HEK293T (cell line): ENCODE data around the gene PDE3A.

Experiments
- CTCF ChIA-PET: fragments of 350-600 bp; formaldehyde crosslinking; extraction: SDS; loops from one replicate; lab custom pipeline; 2021; ENCODE audit warnings: antibody characterized with exemption, inconsistent platforms; lab: Yijun Ruan, JAX
- POLR2A ChIA-PET: fragments of 350-600 bp; formaldehyde crosslinking; extraction: SDS; loops from one replicate; lab custom pipeline; 2020; ENCODE audit warnings: antibody characterized with exemption, inconsistent platforms; lab: Yijun Ruan, JAX
- DNase-seq: peaks from one replicate; pipeline ENCODE4 v3.0.0; 2012; ENCODE audit warnings: mixed read lengths; ENCODE audit errors: extremely low spot score
- ARNT ChIP-seq: fragments of 450-650 bp; IDR thresholded peaks from 2 replicates; pipeline ENCODE4 v1.6.1; 2017; ENCODE audit warnings: mild to moderate bottlenecking
- BHLHE40 ChIP-seq: fragments of 450-650 bp; IDR thresholded peaks from 2 replicates; pipeline ENCODE4 v1.6.1; 2016; ENCODE audit warnings: mild to moderate bottlenecking, moderate library complexity, borderline replicate concordance
- CTBP1 ChIP-seq: fragments of 450-650 bp; IDR thresholded peaks from 2 replicates; pipeline ENCODE4 v1.6.1; 2016; ENCODE audit warnings: borderline replicate concordance
- ELF4 ChIP-seq: fragments of 450-650 bp; IDR thresholded peaks from 2 replicates; pipeline ENCODE4 v1.6.1; 2017; ENCODE audit warnings: antibody characterized with exemption
- FOXA1 ChIP-seq: fragments of 450-650 bp; IDR thresholded peaks from 2 replicates; pipeline ENCODE4 v1.6.1; 2016; ENCODE audit warnings: mild to moderate bottlenecking
- FOXK2 ChIP-seq: fragments of 450-650 bp; IDR thresholded peaks from 2 replicates; pipeline ENCODE4 v1.6.1; 2016; ENCODE audit warnings: mild to moderate bottlenecking
- FOXM1 ChIP-seq: fragments of 450-650 bp; IDR thresholded peaks from 2 replicates; pipeline ENCODE4 v1.6.1; 2017; ENCODE audit warnings: mild to moderate bottlenecking, borderline replicate concordance
- HDGF ChIP-seq: fragments of 450-650 bp; IDR thresholded peaks from 2 replicates; pipeline ENCODE4 v1.6.1; 2017; ENCODE audit warnings: antibody characterized with exemption, borderline replicate concordance
- L3MBTL2 ChIP-seq: fragments of 450-650 bp; conservative IDR thresholded peaks from 2 replicates; pipeline ENCODE4 v1.6.1; 2016; ENCODE audit warnings: mild to moderate bottlenecking
- LEF1 ChIP-seq: fragments of 450-650 bp; IDR thresholded peaks from 2 replicates; pipeline ENCODE4 v1.6.1; 2017; ENCODE audit warnings: mild to moderate bottlenecking, borderline replicate concordance
- NFRKB ChIP-seq: fragments of 450-650 bp; IDR thresholded peaks from 2 replicates; pipeline ENCODE4 v1.6.1; 2016; ENCODE audit warnings: mild to moderate bottlenecking, moderate library complexity
- SP1 ChIP-seq: fragments of 450-650 bp; IDR thresholded peaks from 2 replicates; pipeline ENCODE4 v1.6.1; 2017
- SUZ12 ChIP-seq: fragments of 450-650 bp; IDR thresholded peaks from 2 replicates; pipeline ENCODE4 v1.6.1; 2016; ENCODE audit warnings: mild to moderate bottlenecking
- TARDBP ChIP-seq: fragments of 450-650 bp; IDR thresholded peaks from 2 replicates; pipeline ENCODE4 v1.6.1; 2016
- ZNF384 ChIP-seq: fragments of 450-650 bp; IDR thresholded peaks from 2 replicates; pipeline ENCODE4 v1.6.1; 2016
- TF ChIP-seq, protein P1 (sequence below): fragments of 450-650 bp; IDR thresholded peaks from 2 replicates; pipeline ENCODE4 v1.6.1; 2016

The PDE3A gene

DNA sequence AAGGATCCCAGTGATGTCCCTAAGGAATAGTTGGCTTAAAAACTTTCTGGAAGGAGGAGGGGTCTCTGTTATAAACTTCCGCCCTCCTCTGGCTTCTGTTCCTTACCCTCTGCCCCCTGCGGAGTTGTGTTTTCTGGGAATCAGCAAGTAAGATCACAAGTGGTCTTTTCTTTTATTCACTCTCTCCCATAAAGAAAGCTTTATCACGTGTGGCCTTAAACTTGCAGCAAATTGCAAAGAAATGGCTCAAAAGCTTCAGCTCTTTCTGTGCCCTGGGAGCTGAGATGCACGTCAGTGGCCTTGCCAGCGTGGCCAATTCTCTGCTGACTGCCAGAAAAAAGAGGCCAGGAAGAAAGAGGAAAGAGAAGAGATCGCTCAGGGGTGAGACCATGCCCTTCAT lies 326.9 kb downstream of the PDE3A start, which contains the start of gene SLCO1C1:
TSS of gene SLCO1C1 (plus strand) at position 101 of the 400 bp plus-strand sequence. CDS start 4,245 bp downstream, outside the sequence.
- CTCF ChIA-PET: no interaction called here

DNA sequence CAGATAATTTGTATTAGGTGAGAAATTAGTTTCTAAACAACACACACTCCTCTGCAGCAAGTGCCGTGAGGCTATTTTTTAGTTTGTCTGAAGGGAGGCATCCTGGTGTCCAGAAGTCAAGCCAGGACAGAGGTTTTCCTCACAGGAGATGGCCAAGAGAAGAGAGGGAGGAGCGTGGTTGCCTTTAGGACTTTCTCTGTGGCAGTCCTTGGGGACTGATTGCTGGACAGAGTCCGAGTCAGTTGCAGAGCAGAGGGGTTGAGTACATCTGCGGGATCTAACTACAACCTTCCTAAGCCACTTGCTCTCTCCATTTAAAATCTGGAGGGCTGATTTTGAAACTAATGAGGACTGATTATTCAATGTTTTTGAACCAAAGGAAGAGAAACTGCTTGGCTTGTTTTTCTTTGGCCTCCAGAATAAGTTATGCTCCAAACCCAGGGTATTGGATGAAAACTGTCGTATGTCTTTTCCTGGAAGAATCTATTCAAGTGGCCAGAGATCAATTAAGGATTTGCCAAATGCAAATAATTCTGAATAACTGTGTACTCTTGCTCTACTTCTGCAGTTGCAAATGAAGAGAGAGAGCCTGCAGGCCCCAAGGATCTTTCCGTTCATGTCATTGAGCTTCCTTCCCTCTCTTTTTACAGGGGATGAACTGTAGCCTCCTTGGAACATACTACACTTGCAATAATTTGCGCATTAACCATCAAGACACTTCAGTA lies 328.0 kb downstream of the PDE3A start:
- TF ChIP-seq HDGF (no peak), TARDBP (no peak), BHLHE40 (no peak), LEF1 (no peak), FOXA1 (no peak), NFRKB (no peak), ZNF384 (no peak), ELF4 (no peak), FOXK2 (no peak), ARNT (no peak), FOXM1 (no peak), SP1 (no peak), L3MBTL2 (no peak), SUZ12 (no peak), CTBP1 (no peak)
- TF ChIP-seq, protein P1, sequence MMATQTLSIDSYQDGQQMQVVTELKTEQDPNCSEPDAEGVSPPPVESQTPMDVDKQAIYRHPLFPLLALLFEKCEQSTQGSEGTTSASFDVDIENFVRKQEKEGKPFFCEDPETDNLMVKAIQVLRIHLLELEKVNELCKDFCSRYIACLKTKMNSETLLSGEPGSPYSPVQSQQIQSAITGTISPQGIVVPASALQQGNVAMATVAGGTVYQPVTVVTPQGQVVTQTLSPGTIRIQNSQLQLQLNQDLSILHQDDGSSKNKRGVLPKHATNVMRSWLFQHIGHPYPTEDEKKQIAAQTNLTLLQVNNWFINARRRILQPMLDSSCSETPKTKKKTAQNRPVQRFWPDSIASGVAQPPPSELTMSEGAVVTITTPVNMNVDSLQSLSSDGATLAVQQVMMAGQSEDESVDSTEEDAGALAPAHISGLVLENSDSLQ: no peak
- CTCF ChIA-PET: no interaction called here
- DNase-seq: no peak
- POLR2A ChIA-PET: no interaction called here

More for the DNA sequence above, 326.9 kb downstream of the PDE3A start, which contains the start of gene SLCO1C1:
- no peak for TF ChIP-seq NFRKB
- no peak for TF ChIP-seq FOXK2
- no peak for TF ChIP-seq BHLHE40
- TF ChIP-seq SP1: no peak
- TF ChIP-seq TARDBP: no peak
- POLR2A ChIA-PET: no interaction called here
- DNase-seq: no peak

DNA sequence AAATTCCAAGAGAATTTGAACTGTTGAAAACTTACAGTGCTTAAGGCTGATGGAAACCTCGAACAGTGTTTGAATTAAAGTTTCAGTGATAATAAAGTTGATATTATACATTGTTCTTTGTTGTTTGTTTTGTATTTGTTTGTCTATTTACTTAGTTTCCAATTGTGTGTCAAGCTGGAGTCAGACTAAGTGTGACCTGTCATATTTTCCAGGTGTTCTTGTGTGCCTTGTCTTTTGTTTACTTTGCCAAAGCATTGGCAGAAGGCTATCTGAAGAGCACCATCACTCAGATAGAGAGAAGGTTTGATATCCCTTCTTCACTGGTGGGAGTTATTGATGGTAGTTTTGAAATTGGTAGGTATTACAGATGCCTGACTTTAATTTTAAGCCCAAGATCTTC lies 332.8 kb downstream of the PDE3A start:
- POLR2A ChIA-PET: no interaction called here
- CTCF ChIA-PET: no interaction called here
- TF ChIP-seq SP1 (no peak), SUZ12 (no peak), ELF4 (no peak), ZNF384 (no peak), ARNT (no peak), CTBP1 (no peak), TARDBP (no peak), L3MBTL2 (no peak), LEF1 (no peak), BHLHE40 (no peak), HDGF (no peak)
- TF ChIP-seq, protein P1: no peak
- no peak for DNase-seq

DNA sequence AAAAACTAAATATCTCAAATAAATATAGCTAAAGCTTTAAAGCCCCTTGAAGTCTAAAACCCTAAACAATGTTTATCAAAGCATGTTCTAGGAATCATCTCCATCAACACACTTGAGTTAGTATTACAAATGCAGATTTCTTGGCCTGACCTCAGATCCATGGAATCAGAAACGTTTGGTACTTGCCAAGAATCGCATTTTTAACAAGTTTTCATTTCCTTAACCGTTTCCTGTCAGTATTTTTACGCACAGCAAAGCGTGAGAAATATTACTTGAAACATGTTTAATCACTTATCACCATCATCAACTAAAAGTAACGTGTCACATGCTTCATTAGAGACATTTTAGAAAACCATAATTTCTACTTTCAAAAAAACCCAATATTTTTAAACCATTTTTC lies 336.5 kb downstream of the PDE3A start:
- no peak for TF ChIP-seq SP1
- CTCF ChIA-PET: interaction anchor here (0.6 kb wide), 1 partner anchor 37 kb away, joined by 3 read pairs; no protein-coding TSS in a partner anchor

DNA sequence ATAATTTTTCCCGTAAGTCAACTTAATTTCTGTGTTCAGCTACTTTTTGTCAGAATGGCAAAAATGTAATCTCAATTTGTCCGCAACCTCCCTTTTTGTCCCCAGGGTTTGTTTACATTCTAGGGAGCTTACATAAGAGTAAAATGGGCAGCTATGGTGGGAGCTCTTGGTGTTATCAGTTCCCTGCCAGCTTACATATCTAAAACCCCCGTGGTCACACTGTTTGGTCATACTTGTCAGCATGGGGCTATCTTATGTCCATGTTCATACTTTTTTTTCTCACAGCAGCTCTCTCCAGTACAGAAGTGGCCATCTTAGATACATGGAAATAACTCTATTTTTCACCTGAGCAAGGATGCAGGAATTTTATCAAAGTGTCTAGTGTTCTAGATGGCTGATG lies 343.5 kb downstream of the PDE3A start:
- TF ChIP-seq LEF1 (no peak), ARNT (no peak), SP1 (no peak), TARDBP (no peak), HDGF (no peak), FOXA1 (no peak), NFRKB (no peak), BHLHE40 (no peak), FOXK2 (no peak)
- no peak for DNase-seq
- CTCF ChIA-PET: no interaction called here
- POLR2A ChIA-PET: no interaction called here

More for the DNA sequence above, 336.5 kb downstream of the PDE3A start:
- POLR2A ChIA-PET: no interaction called here
- DNase-seq: no peak

DNA sequence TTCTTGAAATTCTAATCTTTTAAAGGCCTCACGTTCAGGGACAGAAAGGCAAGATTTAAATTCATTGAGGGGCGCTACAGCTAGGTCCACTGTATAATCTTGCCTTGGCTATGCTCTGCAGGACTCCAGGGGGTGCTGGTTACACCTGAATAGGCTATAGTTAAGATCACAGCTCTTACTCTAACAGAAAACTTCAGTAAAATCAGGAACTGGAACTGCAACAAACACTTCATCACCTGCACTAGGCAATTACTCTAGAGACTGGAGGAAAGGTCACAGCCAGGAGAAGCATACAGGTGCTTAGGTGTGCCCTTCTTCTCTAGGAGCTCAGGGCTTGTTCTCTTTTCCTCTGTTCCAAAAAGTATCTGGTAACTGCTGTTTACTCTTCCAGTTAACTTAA lies 347.7 kb downstream of the PDE3A start:
- ChIA-PET POLR2A (no interaction called here), CTCF (interaction anchor here (0.6 kb wide), 2 partner anchors 356 to 741 kb away, joined by 3 to 4 read pairs; no protein-coding TSS in a partner anchor)
- DNase-seq: no peak
- no peak for TF ChIP-seq FOXK2
- no peak for TF ChIP-seq ARNT
- no peak for TF ChIP-seq CTBP1
- no peak for TF ChIP-seq SP1
- no peak for TF ChIP-seq LEF1
- no peak for TF ChIP-seq SUZ12
- TF ChIP-seq, protein P1: no peak
- TF ChIP-seq FOXA1: no peak
- TF ChIP-seq TARDBP: no peak
- no peak for TF ChIP-seq ELF4
- no peak for TF ChIP-seq FOXM1
- TF ChIP-seq BHLHE40: no peak
- TF ChIP-seq ZNF384: no peak
- TF ChIP-seq L3MBTL2: no peak
- TF ChIP-seq NFRKB: no peak
- no peak for TF ChIP-seq HDGF
